GM18511 (cell line): ENCODE measurements around the gene IFT20.

Experiments used
- ATAC-seq: cut with Tn5 transposase; IDR thresholded peaks from one replicate; pipeline ENCODE4 v1.9.1; 2021; ENCODE audit warnings: mild to moderate bottlenecking, moderate library complexity; ENCODE audit not compliant: unreplicated experiment

IFT20 gene

DNA sequence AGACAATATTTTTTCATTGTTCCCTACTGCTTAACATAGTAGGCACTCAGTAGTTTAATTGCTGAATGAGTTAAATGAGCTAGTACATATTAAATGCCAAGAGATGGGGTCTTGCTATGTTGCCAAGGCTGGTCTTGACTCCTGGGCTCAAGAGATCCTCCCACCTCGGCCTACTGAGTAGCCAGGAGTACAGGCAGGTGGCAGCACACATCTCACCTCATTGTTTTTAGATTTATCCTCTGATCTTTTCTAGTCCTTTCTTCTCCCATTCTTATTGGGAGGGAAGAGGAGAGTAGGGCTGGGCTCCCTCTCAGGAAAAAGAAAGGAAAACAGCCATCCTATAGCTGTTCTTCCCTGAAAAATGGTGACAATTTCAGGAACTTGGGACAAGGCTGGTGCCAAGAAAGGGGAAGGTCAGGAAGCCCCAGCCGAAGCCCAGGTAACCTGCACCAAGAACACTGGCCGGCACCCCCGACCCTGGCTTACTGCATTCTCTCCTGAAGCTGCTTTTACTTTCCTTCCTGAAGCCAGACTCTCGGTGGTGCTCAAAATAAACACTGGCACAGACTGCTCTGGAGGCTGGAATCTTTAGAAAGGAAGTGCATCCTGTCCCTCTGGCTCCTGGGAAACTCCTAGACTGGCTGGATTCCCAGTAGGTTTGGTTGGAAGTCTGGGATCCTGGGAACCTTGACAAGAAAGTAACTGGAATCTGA, 2.9 kb upstream of the IFT20 start:
- no peak for ATAC-seq

DNA sequence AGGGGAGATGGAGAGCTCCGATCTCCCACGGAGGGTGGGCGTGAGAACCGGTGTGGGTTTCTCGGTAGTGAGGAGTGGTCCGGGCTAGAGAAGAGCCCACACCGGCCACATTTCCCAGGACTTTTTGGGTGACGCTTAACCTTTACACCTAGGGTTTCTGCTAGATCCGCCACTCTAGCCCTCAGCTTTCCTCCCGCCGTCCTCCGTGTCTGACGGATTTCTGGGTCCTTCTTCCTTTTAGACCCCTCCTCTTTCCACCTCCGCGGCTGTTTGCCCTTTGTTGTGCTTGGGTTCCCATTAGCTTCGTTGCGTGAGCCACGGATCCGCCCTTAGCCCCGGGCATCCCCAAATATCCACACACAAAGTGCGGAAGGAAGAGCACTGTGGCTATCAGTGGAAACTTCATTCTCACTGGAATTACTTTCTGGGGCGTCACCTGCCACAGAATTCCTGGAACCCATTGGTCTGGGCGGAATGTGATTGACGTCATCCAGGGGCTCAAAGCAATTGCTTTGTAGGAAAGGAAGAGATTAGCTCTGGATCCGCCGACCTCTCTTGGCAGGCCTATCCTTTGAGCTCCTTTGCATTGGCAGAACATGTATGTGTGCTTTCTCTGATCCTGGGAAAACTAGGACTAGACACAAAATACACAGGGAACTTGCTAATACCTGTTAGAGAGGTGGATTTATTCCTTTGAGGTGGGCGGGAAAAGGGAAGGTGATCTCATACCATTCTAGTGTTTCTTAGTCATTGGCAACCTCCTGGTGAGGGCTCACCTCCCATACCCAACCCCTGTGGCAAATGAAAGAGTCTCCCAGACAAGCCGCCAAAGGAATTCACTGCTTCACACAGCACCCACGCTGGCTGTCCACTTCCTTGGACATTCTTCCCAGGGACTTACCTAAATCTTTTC, 943 bp upstream of the IFT20 start:
- no peak for ATAC-seq

DNA sequence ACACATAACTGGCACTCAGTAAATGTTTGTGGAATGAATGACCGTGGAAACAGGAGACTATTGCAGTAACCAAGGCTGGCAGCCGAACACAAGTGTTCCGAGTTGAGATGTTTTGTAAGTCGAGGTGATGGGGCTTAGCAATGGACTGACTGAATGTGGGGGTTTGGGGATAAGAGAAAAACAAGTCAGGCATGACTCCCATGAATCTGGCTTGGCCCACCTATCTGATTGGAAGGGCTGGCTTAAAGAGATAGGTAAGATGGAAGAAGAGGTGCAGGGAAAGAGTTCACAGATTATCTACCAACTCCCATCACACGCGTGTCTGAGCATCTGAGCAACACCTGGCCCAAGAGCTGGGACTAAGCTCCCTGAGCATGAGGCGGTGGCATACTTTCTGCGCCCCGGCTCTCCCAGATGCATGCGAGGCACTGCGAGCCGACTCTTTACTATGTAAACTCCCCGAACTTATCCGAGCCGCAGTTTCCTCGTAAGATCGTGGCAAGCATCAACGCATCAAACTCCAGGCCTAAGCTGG, 539 bp downstream of the IFT20 start:
- ATAC-seq, result no peak

DNA sequence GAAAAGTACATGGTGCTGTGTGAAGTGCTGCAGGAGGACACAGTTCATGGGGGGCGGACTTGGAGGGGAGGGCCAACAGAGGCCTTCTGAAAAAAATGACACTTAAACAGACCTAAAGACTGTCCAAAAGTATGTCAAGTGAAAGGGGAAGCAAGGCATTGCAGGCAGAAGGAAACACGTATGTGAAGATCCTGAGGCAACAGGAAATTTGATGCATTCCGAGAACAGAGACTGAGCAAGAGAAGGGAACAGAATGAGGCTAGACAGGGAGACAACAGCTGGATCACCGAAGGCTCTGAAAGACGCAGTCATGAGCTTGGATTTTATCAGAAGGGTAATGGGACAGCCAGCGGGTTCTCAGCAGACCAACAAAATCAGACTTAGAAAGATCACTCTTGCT, 1.1 kb downstream of the IFT20 start:
- no peak for ATAC-seq

DNA sequence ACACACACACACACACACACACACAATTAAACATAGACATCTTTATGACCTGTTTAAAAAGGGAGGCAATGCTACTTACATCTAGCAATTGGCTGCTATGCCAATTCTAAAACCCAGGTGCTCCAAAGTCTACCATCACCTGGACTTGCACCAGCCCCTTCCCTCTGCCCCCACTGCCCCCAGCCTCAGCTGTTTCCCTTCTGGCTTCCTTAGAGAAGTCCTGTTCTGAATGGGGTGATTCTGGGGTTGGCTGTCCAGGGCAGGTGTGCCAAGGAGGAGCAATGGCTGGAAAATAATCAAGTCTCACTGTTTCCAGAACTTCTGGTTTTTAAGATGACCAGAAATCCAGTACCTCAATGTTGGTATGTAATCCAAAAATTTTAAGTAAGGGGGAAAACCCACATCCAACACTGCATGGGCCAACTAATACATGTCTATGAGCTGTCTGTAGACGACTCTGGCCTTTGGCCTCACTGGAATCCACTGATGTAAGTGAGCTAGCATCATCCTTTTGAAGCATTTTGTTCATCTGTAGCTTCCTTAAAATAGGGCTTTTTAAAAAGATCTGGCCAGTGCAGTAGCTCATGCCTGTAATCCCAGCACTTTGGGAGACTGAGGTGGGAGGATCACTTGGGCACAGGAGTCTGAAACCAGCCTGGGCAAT, 2.1 kb downstream of the IFT20 start:
- ATAC-seq, result no peak

DNA sequence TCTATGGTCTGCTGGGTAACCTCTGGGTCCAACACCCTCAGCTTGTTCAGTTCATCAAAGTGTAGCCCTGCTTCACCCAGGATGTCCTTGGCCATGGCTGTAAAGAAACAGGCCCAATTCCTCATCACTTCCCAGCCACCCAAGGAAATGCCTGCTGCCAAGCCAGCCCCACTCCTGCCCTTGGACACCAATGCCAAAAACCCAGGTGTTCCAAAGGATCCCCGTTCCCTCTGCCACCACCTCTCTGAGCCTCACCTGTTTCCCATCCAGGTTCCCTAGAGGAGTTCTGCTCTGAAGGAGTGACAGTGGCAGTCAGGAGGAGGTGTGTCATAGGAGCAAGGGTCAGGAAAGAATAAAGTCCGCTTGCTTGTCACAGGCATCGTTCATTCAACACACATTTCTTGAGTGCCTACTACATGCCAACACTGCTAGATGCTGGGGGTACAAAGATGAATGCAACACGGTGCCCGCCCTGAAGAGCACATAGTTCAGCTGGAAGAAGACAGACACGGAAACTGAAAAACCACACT, 3.3 kb downstream of the IFT20 start:
- ATAC-seq, result no peak

DNA sequence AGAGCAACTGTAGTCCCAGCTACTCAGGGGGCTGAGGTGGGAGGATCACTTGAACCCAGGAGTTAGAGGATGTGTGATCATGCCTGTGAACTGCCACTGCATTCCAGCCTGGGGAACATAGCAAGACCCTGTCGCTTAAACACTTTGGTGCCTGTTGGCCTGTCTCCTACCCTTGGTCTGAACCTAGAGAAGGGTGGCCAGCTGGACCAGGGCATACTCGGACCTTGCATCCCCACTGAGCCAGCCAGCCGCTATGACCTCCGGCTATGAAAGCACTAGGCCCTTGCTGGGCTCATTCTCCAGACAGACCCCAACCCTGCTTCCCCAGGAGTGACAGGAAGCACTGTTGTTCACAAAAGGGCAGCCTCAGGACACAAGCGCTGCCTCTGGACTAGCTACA, 4.6 kb downstream of the IFT20 start:
- ATAC-seq, result no peak

DNA sequence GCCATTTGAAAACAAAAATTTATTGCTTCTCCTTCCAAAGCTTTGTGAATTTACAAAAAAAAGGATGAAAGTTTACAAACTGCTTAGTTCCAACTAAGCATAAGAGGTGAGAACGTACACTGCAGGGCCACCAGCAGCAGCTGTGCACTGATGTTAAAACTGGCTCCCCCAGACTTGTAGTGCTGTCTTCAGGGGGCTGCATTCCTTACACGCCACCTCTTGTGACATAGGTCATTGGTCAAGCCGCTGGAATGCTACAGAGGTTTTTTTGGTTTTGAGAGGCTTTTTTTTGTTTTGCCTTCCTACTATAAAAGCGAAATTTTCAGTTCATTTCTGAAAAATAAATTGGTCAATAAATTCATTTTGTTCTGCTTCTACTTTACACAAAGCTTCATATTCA, 6.9 kb downstream of the IFT20 start:
- ATAC-seq, result no peak

DNA sequence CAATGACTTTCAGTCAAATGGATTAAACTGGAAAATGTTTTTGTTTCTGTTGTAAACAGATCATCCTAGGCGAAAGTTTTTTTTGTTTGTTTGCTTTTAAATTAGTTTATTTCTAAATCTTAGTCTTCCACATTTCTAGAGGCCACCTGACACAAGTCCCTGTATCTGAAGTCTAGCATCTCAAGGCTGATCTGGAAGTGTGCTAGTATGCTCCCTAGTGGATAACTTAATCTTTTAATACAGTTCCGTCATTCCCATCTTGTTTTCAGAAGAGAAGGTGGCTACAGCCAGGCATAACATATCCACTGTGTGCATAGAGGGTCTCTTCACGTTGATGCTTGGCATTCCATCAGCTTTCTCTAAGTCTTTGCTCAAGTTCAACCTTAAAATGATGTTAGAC, 7.6 kb downstream of the IFT20 start:
- no peak for ATAC-seq

DNA sequence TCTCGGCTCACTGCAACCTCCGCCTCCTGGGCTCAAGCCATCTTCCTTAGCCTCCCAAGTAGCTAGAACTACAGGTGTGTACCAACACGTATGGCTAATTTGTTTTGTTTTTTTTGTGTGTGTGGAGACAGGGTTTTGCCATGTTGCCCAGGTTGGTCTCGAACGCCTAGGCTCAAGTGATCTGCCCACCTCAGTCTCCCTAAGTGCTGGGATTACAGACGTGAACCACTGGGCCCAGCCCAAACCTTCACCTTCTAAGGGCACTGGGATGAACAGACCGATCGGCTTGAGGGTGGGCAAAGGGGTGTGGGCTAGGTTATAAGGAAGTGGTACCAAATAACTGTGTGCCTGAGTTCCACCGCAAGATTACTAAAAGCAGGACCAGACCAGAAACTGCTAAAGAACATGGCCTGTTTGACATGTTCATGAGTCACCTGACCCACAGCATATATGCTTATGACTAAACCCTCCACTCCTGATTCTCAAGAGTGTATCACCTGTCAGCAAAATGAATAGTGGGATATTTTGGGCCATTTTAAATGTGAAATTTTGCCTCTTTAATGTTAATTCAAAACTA, 8.2 kb downstream of the IFT20 start:
- no peak for ATAC-seq

DNA sequence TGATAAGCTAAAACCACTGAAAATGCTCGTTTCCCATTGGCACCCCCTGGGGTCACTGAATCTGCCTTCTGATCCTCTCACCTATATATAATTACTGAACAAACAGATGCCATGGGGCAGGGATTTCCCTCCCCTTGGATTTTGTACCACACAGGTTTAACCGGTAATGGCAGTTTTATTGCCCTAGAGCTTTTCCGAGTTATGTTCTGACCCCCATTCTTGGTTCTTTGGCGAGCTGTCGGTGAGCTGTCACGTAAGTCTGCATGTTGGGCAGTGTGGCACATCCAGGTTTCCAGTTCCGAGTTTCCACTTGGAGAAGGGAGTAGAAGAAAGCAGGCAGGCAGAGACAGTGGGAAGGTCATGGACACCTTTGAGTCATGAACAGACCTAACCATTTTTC, 9.2 kb downstream of the IFT20 start:
- ATAC-seq, result no peak

DNA sequence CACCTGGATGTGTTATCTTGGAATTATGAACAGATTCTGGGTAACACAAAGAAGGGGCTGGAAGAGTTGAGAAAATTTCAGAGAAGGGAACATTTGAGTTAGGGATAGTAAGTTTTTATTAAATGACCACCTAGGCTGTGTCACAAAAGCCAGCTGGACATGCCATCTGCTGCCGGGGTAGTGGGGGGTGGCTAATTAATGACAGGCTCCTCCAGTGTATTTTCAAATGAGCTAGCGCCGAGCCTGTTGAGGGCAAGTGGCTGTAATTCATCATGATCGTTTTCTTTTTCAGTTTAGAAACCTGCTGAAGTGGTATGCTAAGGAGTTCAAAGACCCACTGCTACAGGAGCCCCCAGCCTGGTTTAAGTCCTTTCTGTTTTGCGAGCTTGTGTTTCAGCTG, 10.1 kb downstream of the IFT20 start:
- ATAC-seq, result no peak

DNA sequence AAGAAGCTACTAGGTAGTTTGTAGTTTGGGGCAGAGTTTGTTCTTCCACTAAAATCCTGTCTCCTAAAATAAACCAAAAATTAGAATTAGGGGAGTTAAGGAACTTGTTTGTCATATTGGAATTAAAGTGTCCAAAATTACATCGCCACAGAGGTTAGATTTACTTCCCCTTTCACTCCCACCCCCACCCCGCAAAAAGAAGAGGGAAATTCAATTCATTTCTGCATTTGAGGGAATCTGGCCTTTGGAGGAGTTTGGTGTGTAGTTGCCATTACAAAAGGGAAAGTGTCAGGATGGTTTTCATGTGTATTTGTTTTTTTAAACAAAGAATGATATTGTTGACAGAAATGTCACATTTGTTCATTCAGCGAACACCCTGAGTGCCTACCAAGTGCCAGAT, 10.5 kb downstream of the IFT20 start:
- ATAC-seq, result no peak

DNA sequence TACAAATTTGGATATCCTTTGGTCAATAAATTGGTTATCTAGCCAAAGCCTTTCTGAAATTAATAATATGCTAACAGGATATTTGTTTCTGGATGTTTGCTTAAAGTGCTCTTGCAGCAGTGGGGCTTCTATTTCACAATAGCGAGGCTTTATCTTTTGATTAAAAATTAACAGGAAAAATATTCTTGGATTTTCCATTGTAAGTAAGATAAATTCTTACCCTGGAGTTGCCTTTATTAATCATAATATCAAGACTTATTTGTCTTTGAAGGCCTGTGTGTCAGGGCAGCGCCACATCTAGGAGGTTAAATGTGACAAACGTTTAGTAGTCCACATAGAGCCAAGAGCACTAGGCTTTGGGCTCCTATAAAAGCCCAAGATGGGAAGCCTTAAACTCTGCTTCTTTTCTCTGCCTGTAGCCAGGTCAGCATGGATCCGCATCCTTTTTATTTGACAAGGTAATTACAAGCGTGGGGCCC, 11.0 kb downstream of the IFT20 start:
- ATAC-seq, result no peak

DNA sequence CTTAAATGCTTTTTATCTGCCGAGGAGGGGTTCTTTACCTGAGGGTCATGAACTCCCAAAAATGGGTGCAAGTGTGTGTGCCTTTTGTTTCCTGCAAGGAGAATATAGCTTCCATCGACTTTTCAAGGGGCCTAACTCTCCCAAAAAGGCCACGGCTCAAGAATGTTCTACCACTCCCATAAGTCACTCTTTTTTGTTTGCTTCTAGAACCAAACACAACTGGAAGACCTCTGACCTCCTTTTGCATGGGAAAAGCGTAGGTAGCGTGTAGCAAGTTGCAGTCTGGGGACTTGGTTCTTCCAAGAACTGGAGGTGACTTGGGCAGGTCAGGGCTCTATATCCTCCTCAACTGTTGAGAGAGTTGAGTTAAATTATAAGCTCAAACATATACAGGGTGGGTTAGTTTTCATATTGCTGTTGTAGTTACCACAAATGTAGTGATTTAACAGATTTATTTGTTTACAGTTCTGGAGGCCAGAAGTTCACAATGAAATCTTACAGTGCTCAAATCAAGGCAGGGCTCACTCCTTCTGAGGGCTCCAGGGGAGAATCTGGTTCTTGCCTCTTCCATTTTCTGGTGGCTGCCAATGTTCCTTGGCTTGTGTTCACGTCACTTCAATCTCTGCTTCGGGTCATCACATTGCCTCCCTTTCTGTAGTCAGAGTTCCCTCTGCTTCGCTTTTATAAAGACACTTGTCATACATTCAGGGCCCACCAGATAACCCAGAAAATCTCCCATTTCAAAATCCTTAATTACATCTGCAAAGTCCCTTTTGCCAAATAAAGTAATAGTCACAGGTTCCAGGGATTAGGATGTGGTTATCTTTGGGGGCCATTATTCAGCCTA, 14.8 kb downstream of the IFT20 start:
- no peak for ATAC-seq

DNA sequence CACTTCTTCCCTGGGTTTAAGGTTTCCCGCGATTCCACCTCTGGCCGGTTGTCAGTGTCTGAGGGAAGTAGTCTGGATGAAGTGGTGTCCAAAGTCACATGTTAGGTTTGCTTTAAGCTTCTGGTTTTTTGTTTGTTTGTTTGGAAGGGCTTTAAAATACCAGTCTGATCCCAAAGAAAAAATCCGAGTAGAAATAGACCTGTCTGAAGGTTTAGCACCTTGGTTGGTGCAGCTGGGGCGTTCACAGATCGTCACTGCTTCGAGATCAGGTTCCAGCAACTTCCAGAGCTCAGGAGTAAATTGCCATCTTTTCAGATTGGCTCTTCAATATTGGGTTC, 15.7 kb downstream of the IFT20 start:
- ATAC-seq, result no peak

DNA sequence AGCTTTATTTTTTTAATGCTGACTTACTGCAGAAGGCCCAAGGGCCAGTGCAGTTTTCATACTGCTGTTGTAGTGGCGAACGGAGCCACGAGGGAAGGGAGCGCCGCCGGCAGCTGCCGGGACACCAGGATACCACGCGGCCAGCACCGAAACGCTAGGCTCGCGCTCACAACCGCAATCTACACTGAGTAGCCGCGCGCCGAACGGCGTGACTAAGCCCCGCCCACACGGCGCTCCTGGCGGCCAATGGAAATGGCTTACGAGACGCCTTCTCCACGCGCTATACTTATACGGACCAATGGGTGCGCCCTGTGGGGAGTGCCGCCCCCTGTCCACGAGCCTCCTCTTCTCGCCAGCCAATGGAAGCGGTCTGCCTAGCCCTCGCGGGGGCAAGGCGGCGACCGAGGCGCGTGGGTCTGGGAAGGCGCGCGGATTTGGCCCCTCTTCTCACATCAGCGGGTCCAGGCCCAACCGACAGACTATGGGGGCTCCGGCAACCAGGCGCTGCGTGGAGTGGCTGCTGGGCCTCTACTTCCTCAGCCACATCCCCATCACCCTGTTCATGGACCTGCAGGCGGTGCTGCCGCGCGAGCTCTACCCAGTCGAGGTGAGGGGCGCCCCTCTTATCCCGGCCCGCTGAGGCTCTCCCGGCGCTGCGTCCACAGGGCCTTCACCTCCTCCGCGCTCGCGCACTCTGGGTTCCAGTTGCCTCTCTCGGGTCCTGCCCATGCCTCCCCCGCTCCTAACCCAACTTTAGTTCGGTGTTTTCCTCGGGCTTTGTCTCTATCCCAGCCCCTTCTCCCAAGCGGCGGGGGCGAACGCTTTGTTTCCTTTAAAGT, 16.3 kb downstream of the IFT20 start, which contains the start of gene TMEM97:
TSS of gene TMEM97 (plus strand) at position 442 of the 839 bp plus-strand sequence. CDS start at position 482, 40 bp downstream.
- peak; percentile 98 for ATAC-seq

DNA sequence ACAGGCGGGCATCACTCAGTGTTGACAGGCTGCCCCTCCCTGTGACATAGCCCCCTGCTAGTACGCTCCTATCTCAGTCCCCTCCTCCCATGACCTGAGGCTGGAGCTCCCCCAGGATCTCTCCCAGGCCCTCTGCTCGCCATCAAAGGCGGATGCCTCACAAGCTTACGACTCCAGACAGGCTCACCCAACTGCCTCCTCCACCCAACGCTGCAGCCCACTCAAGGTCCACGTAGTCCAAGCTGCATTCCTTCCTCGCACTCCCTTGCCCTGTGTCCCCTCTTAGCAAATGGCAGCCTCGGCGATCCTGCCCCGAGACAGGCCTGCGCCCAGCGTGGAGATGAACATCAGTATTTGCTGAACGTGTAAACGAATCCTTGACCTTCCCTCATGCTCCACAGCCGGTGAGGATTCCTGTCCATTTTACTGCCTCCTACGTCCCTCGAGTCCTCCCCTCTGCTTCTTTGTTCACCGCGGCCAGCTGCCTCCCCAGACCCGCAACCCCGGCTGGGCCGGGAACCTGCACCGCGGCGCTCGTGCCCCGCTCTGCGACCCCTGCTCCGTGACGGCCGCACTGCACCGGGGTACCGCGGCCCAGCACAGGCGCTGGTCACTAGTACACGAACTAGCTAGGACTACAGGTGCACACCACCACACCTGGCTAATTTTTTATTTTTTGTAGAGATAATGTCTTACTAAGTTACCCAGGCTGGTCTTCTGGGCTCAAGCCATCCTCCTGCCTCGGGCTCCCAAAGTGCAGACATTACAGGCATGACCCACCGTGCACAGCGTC, 17.1 kb downstream of the IFT20 start:
- peak; percentile 20 for ATAC-seq
